IMR-90 (cell line): ENCODE data around the gene CD38. TPM values are rescaled to one million over a fixed set of nuclear protein-coding genes. Genes with fewer than 3 reads are reported as not detected.

Experiments used
- ATAC-seq: fragments of 200-7000 bp; cut with Tn5 transposase; 2 replicates; pipeline ENCODE4 v1.9.1; 2020; ENCODE audit warnings: low read depth, mild to moderate bottlenecking, moderate library complexity
- BruUV-seq: library from RNA; stranded (reverse); fragments of 400-500 nt; replicated peaks from 2 replicates; lab custom pipeline; 2021; lab: Mats Ljungman, UMichigan
- CTCF ChIA-PET: fragments of 300-600 bp; formaldehyde crosslinking; extraction: SDS; loops from one replicate; lab custom pipeline; 2021; ENCODE audit warnings: antibody characterized with exemption; lab: Yijun Ruan, JAX
- POLR2A ChIA-PET: fragments of 300-600 bp; sonication (Branson Sonifier 250); formaldehyde crosslinking; loops from one replicate; lab custom pipeline; 2022; ENCODE audit warnings: antibody characterized with exemption; ENCODE audit not compliant: unreplicated experiment; lab: Charles Lee
- DNase-seq: peaks from one replicate; pipeline ENCODE4 v3.0.0; 2013
- H2AFZ ChIP-seq: replicated peaks from 2 replicates; pipeline ENCODE3; 2013; ENCODE audit warnings: low read length, mild to moderate bottlenecking; ENCODE audit not compliant: poor library complexity
- H2AK5ac ChIP-seq: 2 replicates; pipeline ENCODE4 v1.6.1; 2013; ENCODE audit warnings: low read depth, low read length, inconsistent platforms
- H2AK9ac ChIP-seq: replicated peaks from 2 replicates; pipeline ENCODE3; 2013; ENCODE audit warnings: mild to moderate bottlenecking, low read depth, low read length, moderate library complexity; ENCODE audit not compliant: poor library complexity
- H2BK120ac ChIP-seq: 2 replicates; pipeline ENCODE4 v1.6.1; 2013; ENCODE audit warnings: low read depth, low read length, inconsistent platforms
- H2BK15ac ChIP-seq: 3 replicates; pipeline ENCODE4 v1.6.1; 2013; ENCODE audit warnings: low read depth, low read length, inconsistent platforms
- H2BK20ac ChIP-seq: 2 replicates; pipeline ENCODE4 v1.6.1; 2013; ENCODE audit warnings: low read depth, mild to moderate bottlenecking, inconsistent platforms, low read length, moderate library complexity
- H2BK5ac ChIP-seq: 2 replicates; pipeline ENCODE4 v1.6.1; 2013; ENCODE audit warnings: mild to moderate bottlenecking, low read depth, low read length, inconsistent platforms; ENCODE audit not compliant: poor library complexity, severe bottlenecking
- H3K14ac ChIP-seq: replicated peaks from 2 replicates; pipeline ENCODE4 v1.6.1; 2013; ENCODE audit warnings: low read depth, low read length, inconsistent platforms
- H3K18ac ChIP-seq: 2 replicates; pipeline ENCODE4 v1.6.1; 2013; ENCODE audit warnings: low read depth, low read length, control low read depth
- H3K23ac ChIP-seq: 2 replicates; pipeline ENCODE4 v1.6.1; 2013; ENCODE audit warnings: low read depth, low read length, inconsistent platforms
- H3K27ac ChIP-seq: 2 replicates; pipeline ENCODE4 v1.5.1; 2013; ENCODE audit warnings: mild to moderate bottlenecking, control low read depth, low read length; ENCODE audit not compliant: insufficient read depth
- H3K27me3 ChIP-seq: 2 replicates; pipeline ENCODE4 v1.6.1; 2013; ENCODE audit warnings: low read length; ENCODE audit not compliant: control insufficient read depth, insufficient read depth
- H3K36me3 ChIP-seq: 2 replicates; pipeline ENCODE4 v1.6.1; 2013; ENCODE audit warnings: low read length, mixed read lengths; ENCODE audit not compliant: control insufficient read depth, insufficient read depth
- H3K4ac ChIP-seq: 2 replicates; pipeline ENCODE4 v1.6.1; 2013; ENCODE audit warnings: low read depth, low read length, inconsistent platforms
- H3K4me1 ChIP-seq: 2 replicates; pipeline ENCODE4 v1.6.1; 2013; ENCODE audit warnings: low read length, mixed read lengths; ENCODE audit not compliant: control insufficient read depth, insufficient read depth
- H3K4me2 ChIP-seq: 2 replicates; pipeline ENCODE4 v1.6.1; 2013; ENCODE audit warnings: low read depth, mild to moderate bottlenecking, control low read depth, low read length, moderate library complexity
- H3K4me3 ChIP-seq: 2 replicates; pipeline ENCODE4 v1.5.1; 2013; ENCODE audit warnings: low read depth, mild to moderate bottlenecking, control low read depth, low read length, moderate library complexity; ENCODE audit not compliant: insufficient read depth
- H3K56ac ChIP-seq: 2 replicates; pipeline ENCODE4 v1.6.1; 2013; ENCODE audit warnings: low read length, inconsistent platforms; ENCODE audit not compliant: insufficient read depth; ENCODE audit errors: extremely low read depth
- H3K79me1 ChIP-seq, 2 experiments: 2 replicates each; pipeline ENCODE4 v1.6.1; 2013; ENCODE audit warnings: low read length in 2 of 2, inconsistent platforms in 1 of 2, low read depth in 1 of 2
- H3K9ac ChIP-seq: 2 replicates; pipeline ENCODE4 v1.6.1; 2013; ENCODE audit warnings: low read depth, low read length, control low read depth
- H3K9me1 ChIP-seq: 2 replicates; pipeline ENCODE4 v1.6.1; 2013; ENCODE audit warnings: low read length, inconsistent platforms; ENCODE audit not compliant: insufficient read depth
- H3K9me3 ChIP-seq: 2 replicates; pipeline ENCODE4 v1.6.1; 2013; ENCODE audit warnings: low read length; ENCODE audit not compliant: control insufficient read depth, insufficient read depth
- H4K20me1 ChIP-seq: 2 replicates; pipeline ENCODE4 v1.6.1; 2013; ENCODE audit warnings: low read length, inconsistent platforms; ENCODE audit not compliant: insufficient read depth
- H4K5ac ChIP-seq: 2 replicates; pipeline ENCODE4 v1.6.1; 2013; ENCODE audit warnings: mild to moderate bottlenecking, low read depth, low read length, control low read depth
- H4K8ac ChIP-seq, 2 experiments: 2 replicates each; pipeline ENCODE4 v1.6.1; 2013; ENCODE audit warnings: low read depth in 2 of 2, low read length in 2 of 2, control low read depth in 1 of 2, inconsistent platforms in 1 of 2
- H4K91ac ChIP-seq: 2 replicates; pipeline ENCODE4 v1.6.1; 2013; ENCODE audit warnings: low read depth, low read length, inconsistent platforms; ENCODE audit not compliant: insufficient read depth
- CEBPB ChIP-seq: IDR thresholded peaks from 2 replicates; pipeline ENCODE4 v1.6.1; 2012; ENCODE audit warnings: low read depth, low read length, improper control_type of control experiment
- CHD1 ChIP-seq: IDR thresholded peaks from 2 replicates; pipeline ENCODE4 v1.6.1; 2012; ENCODE audit warnings: low read depth, low read length, improper control_type of control experiment
- MXI1 ChIP-seq: IDR thresholded peaks from 2 replicates; pipeline ENCODE4 v1.6.1; 2012; ENCODE audit warnings: low read depth, mild to moderate bottlenecking, low read length, moderate library complexity, borderline replicate concordance
- WGBS, 2 experiments: methylation state at CpG; one replicate each; pipeline versions ENCODE4 v1.1.5 to v1.1.7; 2013; ENCODE audit warnings: missing lambda C conversion rate in 2 of 2; ENCODE audit not compliant: insufficient read length in 1 of 2; ENCODE audit errors: extremely low coverage in 2 of 2; 5-methylcytosine and 5-hydroxymethylcytosine counted together
- dilution Hi-C: fragments of 300-500 bp; cut with HindIII; formaldehyde crosslinking; loops from one replicate; pipeline ENCODE4 v1.14.3; 2018; ENCODE audit warnings: low sequenced_read_pairs; ENCODE audit not compliant: unreplicated experiment
- in situ Hi-C: fragments of 300-500 bp; cut with MboI; formaldehyde crosslinking; loops from 3 replicates; pipeline ENCODE4 v1.14.3; 2019; ENCODE audit warnings: low sequenced_read_pairs, inconsistent platforms, mixed read lengths
- intact Hi-C: fragments of 100-400 bp; cut with micrococcal nuclease; formaldehyde crosslinking; loops from 2 replicates; pipeline ENCODE4 v1.10.0; 2022
- polyA plus RNA-seq, 3 experiments: library from polyadenylated mRNA; depleted of rRNA; stranded (reverse); fragments of >200 nt; gene quantifications; 2 replicates each; pipeline ENCODE4 v1.2.3, GENCODE V29; 2012; ENCODE audit warnings: low replicate concordance in 1 of 3
- total RNA-seq: library from RNA; depleted of rRNA; stranded (reverse); fragments of >200 nt; gene quantifications from 2 replicates; pipeline ENCODE4 v1.2.3, GENCODE V29; 2012

The CD38 gene
- total and polyA plus RNA-seq, 2 of the 4 experiments (the other 2 are of a cell fraction), result not detected

- no peak for DNase-seq
- ChIA-PET POLR2A (no interaction called here), CTCF (interaction anchor here (0.8 kb wide), 1 partner anchor 292 kb away, joined by 3 read pairs; no protein-coding TSS in a partner anchor)
- Histone ChIP-seq H3K4ac (no peak overlapping the region), H2BK120ac (no peak overlapping the region), H3K27me3 (peaks cover 40% of the 10 kb centered on the region), H3K56ac (no peak overlapping the region), H4K91ac (no peak overlapping the region), H3K9me1 (no peaks in the 10 kb centered on the region), H4K8ac (no peak overlapping the region), H3K9me3 (no peaks in the 10 kb centered on the region), H2AK5ac (no peak overlapping the region), H2BK20ac (no peak overlapping the region), H3K27ac (no peak overlapping the region), H3K18ac (no peak overlapping the region), H4K5ac (no peak overlapping the region), H2AK9ac (no peak overlapping the region), H3K23ac (no peak overlapping the region), H3K36me3 (no peaks in the 10 kb centered on the region), H3K79me1 (no peaks in the 10 kb centered on the region), H4K20me1 (no peaks in the 10 kb centered on the region), H2BK15ac (no peak overlapping the region), H3K4me1 (no peaks in the 10 kb centered on the region), H3K4me2 (no peak overlapping the region), H3K9ac (no peak overlapping the region), H2BK5ac (no peak overlapping the region), H3K4me3 (no peak overlapping the region), H3K14ac (no peak overlapping the region), H2AFZ (no peak overlapping the region)
- BruUV-seq, result no TSS peak
- no peak for ATAC-seq
- intact Hi-C loops, result no loop called here
- in situ Hi-C loops, result no loop called here
- WGBS, 2 experiments, result no CpG with 5 or more reads among the region's 3 CpGs
- no peak for TF ChIP-seq MXI1
- TF ChIP-seq CEBPB, result no peak
- TF ChIP-seq CHD1, result no peak
- dilution Hi-C loops, result no loop called here
Measured at GRCh38 chr4:15771216-15772058, 6.7 kb upstream of the CD38 start.
